Mucosa of rectum (tissue), 2 donors: ENCODE measurements around the gene DLG1.

ENCODE experiments used
- H3K27ac ChIP-seq, 2 donors: one replicate each; pipeline ENCODE4 v1.7.0; 2013; ENCODE audit warnings: inconsistent platforms in 2 of 2, low read depth in 2 of 2, low read length in 2 of 2
- H3K27me3 ChIP-seq, 2 donors: one replicate each; pipeline ENCODE4 v1.7.0; 2013; ENCODE audit warnings: low read length in 2 of 2; ENCODE audit not compliant: control insufficient read depth in 2 of 2, insufficient read depth in 2 of 2
- H3K36me3 ChIP-seq, 2 donors: one replicate each; pipeline ENCODE4 v1.7.0; 2013; ENCODE audit warnings: low read length in 2 of 2; ENCODE audit not compliant: control insufficient read depth in 2 of 2, insufficient read depth in 2 of 2
- H3K4me1 ChIP-seq, 2 donors: one replicate each; pipeline ENCODE4 v1.7.0; 2013; ENCODE audit warnings: low read length in 2 of 2, mild to moderate bottlenecking in 1 of 2; ENCODE audit not compliant: control insufficient read depth in 2 of 2, insufficient read depth in 2 of 2
- H3K4me3 ChIP-seq, 2 donors: one replicate each; pipeline ENCODE4 v1.7.0; 2013; ENCODE audit warnings: low read length in 2 of 2
- H3K9ac ChIP-seq, 2 donors: one replicate each; pipeline ENCODE4 v1.7.0; 2013; ENCODE audit warnings: low read length in 2 of 2, low read depth in 1 of 2, mild to moderate bottlenecking in 1 of 2
- H3K9me3 ChIP-seq, 2 donors: one replicate each; pipeline ENCODE4 v1.7.0; 2013; ENCODE audit warnings: low read length in 2 of 2; ENCODE audit not compliant: control insufficient read depth in 2 of 2
- donor health status: healthy.
- donor health status: Normal muscosa, but diverticular disease.

The DLG1 gene

DNA sequence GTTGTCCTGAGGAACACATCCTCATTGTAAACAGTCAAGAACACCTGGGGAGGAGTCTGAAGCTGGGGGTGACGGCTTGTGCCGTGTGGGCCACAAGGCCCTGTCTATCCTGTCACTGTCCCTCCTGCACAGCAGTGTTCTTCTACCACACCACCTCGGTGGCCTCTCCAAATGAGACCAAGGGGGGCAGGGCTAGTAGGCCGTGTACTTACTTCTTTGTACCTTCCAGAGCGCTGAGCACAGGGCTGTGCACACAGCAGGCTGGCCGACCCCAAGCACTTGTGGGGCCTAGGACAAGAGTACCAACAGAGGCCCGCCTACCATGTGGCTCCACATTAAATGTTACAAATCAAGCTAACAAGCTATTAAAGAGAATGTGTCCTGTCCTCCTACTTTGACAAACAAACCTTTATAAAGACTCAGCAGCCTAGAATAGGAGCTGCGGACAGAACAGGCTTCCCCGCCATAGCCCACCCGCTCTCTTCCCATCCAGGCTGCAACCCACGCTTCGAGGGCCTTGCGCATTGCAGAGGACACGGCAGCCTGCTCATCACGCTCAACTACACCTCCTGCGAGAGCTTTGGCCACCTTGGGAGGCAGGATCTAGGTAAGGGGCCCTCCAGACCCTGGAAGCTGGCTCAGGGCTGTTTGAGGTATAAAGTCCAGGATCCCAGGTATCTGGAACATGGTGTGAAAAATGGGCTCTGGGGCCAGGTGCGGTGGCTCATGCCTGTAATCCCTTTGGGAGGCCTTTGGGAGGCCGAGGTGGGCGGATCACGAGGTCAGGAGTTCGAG is 299.2 kb downstream of the DLG1 start:
- Histone ChIP-seq H3K27ac (no peak overlapping the region), H3K9me3 (no peaks in the 10 kb centered on the region), H3K9ac (no peak overlapping the region), H3K27me3 (no peaks in the 10 kb centered on the region), H3K36me3 (no peaks in the 10 kb centered on the region), H3K4me3 (no peak overlapping the region), H3K4me1 (peaks cover 0 to 8% of the 10 kb centered on the region in 2 donors)

DNA sequence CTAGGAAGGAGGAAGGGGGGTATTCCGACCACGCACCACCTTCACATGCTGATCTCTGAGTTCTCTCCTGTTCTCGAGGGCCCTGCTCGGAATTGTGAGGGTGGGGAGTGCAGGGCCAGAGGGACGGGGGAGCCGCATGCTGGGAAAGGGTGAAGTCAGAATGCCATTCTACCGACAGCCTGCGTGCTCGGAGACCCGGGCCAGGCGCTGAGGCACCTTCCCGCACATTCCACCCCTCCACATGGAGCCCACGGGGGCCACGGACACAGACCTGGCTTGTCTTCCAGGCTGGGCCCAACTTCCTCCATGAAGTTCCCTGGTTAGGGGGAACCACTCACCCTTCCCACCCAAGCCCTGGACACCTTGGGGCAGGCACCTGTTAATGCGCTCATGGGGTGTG is 301.1 kb downstream of the DLG1 start:
- no peak overlapping the region for H3K4me3 ChIP-seq
- no peak overlapping the region for H3K9ac ChIP-seq
- H3K27me3 ChIP-seq, result no peaks in the 10 kb centered on the region
- no peak overlapping the region for H3K27ac ChIP-seq
- no peaks in the 10 kb centered on the region for H3K36me3 ChIP-seq
- H3K4me1 ChIP-seq, result no peaks in the 10 kb centered on the region
- no peaks in the 10 kb centered on the region for H3K9me3 ChIP-seq

- no peaks in the 10 kb centered on the region for H3K36me3 ChIP-seq
- no peak overlapping the region for H3K9ac ChIP-seq
- no peak overlapping the region for H3K4me3 ChIP-seq
- H3K4me1 ChIP-seq, result no peaks in the 10 kb centered on the region
- H3K27ac ChIP-seq, result no peak overlapping the region
- H3K9me3 ChIP-seq, result no peaks in the 10 kb centered on the region
- H3K27me3 ChIP-seq, result no peaks in the 10 kb centered on the region
Measured at GRCh38 chr3:196996454-196997265, 301.8 kb downstream of the DLG1 start.

DNA sequence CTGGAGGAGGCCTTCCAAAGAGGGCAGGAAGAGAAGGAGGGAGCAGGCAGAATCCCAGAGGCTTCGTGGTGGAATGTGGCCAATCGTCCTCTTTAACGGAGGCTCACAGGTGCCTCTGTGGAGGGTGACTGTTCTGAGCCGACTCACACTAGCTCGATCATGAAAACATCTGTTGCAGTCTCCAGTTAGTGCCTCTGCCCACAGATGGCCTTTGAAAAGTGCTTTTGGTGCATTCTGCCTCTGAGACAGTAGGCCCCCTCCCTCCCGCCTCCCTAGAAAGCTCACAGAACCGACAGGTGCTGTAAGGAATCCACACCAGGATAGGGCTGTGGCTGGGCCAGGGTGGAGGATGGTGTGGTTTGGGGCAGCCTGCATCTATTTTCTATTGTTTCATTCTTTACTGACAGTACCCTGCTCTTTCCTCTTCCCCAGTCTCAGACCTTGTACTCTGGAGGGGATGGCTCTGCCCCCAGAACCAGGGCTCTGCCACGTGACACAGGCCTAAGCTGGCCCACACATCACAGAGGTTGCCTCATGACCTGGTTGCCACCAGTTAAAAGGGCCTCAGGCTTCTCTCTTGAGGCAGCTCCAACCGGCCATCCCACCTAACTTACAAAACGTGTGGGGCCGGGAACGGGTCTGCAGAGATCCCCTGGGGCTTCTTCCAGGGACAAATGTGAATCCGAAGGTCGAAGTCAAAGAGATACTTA is 302.6 kb downstream of the DLG1 start:
- H3K9ac ChIP-seq, result no peak overlapping the region
- no peaks in the 10 kb centered on the region for H3K27me3 ChIP-seq
- no peak overlapping the region for H3K4me3 ChIP-seq
- no peaks in the 10 kb centered on the region for H3K4me1 ChIP-seq
- H3K36me3 ChIP-seq, result no peaks in the 10 kb centered on the region
- no peaks in the 10 kb centered on the region for H3K9me3 ChIP-seq
- H3K27ac ChIP-seq, result no peak overlapping the region

- Histone ChIP-seq H3K9ac (no peak overlapping the region), H3K36me3 (no peaks in the 10 kb centered on the region), H3K4me3 (no peak overlapping the region), H3K9me3 (no peaks in the 10 kb centered on the region), H3K27me3 (no peaks in the 10 kb centered on the region), H3K4me1 (no peaks in the 10 kb centered on the region), H3K27ac (no peak overlapping the region)
Measured at GRCh38 chr3:196995027-196995426, 303.4 kb downstream of the DLG1 start.

- no peaks in the 10 kb centered on the region for H3K27me3 ChIP-seq
- H3K36me3 ChIP-seq, result no peaks in the 10 kb centered on the region
- H3K9me3 ChIP-seq, result no peaks in the 10 kb centered on the region
- H3K9ac ChIP-seq, result no peak overlapping the region
- no peak overlapping the region for H3K4me3 ChIP-seq
- H3K27ac ChIP-seq, result no peak overlapping the region
- peaks cover 2 to 7% of the 10 kb centered on the region in 2 donors for H3K4me1 ChIP-seq
Measured at GRCh38 chr3:196994056-196994455, 304.4 kb downstream of the DLG1 start.
